ENCODE measurements around the gene PLEKHA6.

Gene PLEKHA6

GRCh38 chr1:204383163-204383904 lies 23.6 kb upstream of the PLEKHA6 start:
- no peak for DNase-seq (ENCODE audit: low read depth)

GRCh38 chr1:204382714-204383083 lies 23.0 kb upstream of the PLEKHA6 start:
- DNase-seq (ENCODE audit: low read depth) = no peak

- no peak for DNase-seq (ENCODE audit: low read depth)
These were observed 20.6 kb upstream of the PLEKHA6 start for GRCh38 chr1:204380293-204380831.

- no peak for DNase-seq (ENCODE audit: low read depth)
These were observed 18.3 kb upstream of the PLEKHA6 start for GRCh38 chr1:204377800-204378668.

- DNase-seq (ENCODE audit: low read depth) = no peak
These were observed 17.4 kb upstream of the PLEKHA6 start for GRCh38 chr1:204376919-204377799.

GRCh38 chr1:204376465-204376864 lies 16.7 kb upstream of the PLEKHA6 start:
- no peak for DNase-seq (ENCODE audit: low read depth)

GRCh38 chr1:204373911-204374310 lies 14.2 kb upstream of the PLEKHA6 start:
- DNase-seq (ENCODE audit: low read depth) = no peak

- DNase-seq (ENCODE audit: low read depth) = no peak
These were observed 10.4 kb upstream of the PLEKHA6 start for GRCh38 chr1:204370176-204370575.

GRCh38 chr1:204368996-204369726 lies 9.4 kb upstream of the PLEKHA6 start:
- DNase-seq (ENCODE audit: low read depth) = no peak

- DNase-seq (ENCODE audit: low read depth) = no peak
These were observed 8.2 kb upstream of the PLEKHA6 start for GRCh38 chr1:204367956-204368355.

GRCh38 chr1:204367193-204367858 lies 7.6 kb upstream of the PLEKHA6 start:
- no peak for DNase-seq (ENCODE audit: low read depth)

- no peak for DNase-seq (ENCODE audit: low read depth)
These were observed 7.0 kb upstream of the PLEKHA6 start for GRCh38 chr1:204366759-204367158.

- DNase-seq (ENCODE audit: low read depth) = no peak
These were observed 3.8 kb upstream of the PLEKHA6 start for GRCh38 chr1:204363335-204364114.

GRCh38 chr1:204362984-204363334 lies 3.2 kb upstream of the PLEKHA6 start:
- DNase-seq (ENCODE audit: low read depth) = no peak

- DNase-seq (ENCODE audit: low read depth) = no peak
These were observed 2.1 kb upstream of the PLEKHA6 start for GRCh38 chr1:204361781-204362180.

GRCh38 chr1:204361341-204361771 lies 1.6 kb upstream of the PLEKHA6 start:
- no peak for DNase-seq (ENCODE audit: low read depth)

GRCh38 chr1:204360314-204360713 lies 585 bp upstream of the PLEKHA6 start:
- no peak for DNase-seq (ENCODE audit: low read depth)

- no peak for DNase-seq (ENCODE audit: low read depth)
These were observed 627 bp downstream of the PLEKHA6 start for GRCh38 chr1:204359131-204359473.

GRCh38 chr1:204358605-204359004 lies 1.1 kb downstream of the PLEKHA6 start:
- no peak for DNase-seq (ENCODE audit: low read depth)
